ENCODE results near the gene HIC1.

The HIC1 gene

GRCh38 chr17:2090804-2091534 is 36.1 kb downstream of the HIC1 start:
- Histone ChIP-seq H3K18ac (ENCODE audit: low read depth in 1 of 2, low read length in 2 of 2) (peak overlapping the region in 1 of 2 experiments; percentile 34), H3K4me3 (ENCODE audit: insufficient read depth in 1 of 2, low read depth in 1 of 2, low read length in 2 of 2) (peak overlapping the region in 1 of 2 experiments; percentile 79), H2BK120ac (ENCODE audit: low read depth, low read length) (no peak overlapping the region), H3K23ac (ENCODE audit: low read length in 2 of 2) (no peak overlapping the region), H2BK5ac (ENCODE audit: low read depth, low read length, poor library complexity, severe bottlenecking) (no peak overlapping the region), H3K27ac (ENCODE audit: low read length, poor library complexity, severe bottlenecking) (peak overlapping the region; percentile 83), H4K8ac (ENCODE audit: low read length) (no peak overlapping the region), H3K4me2 (ENCODE audit: low read length, poor library complexity, severe bottlenecking) (no peak overlapping the region), H4K91ac (ENCODE audit: low read length) (no peak overlapping the region), H3K36me3 (ENCODE audit: control insufficient read depth in 1 of 2, insufficient read depth in 2 of 2, low read depth in 1 of 2, low read length in 2 of 2) (peaks cover 15 to 28% of the 10 kb centered on the region in 2 experiments), H3K9ac (ENCODE audit: low read length) (peak overlapping the region; percentile 91), H3K4me1 (ENCODE audit: control insufficient read depth, insufficient read depth, low read depth, low read length) (peaks cover 33% of the 10 kb centered on the region), H2AK5ac (ENCODE audit: low read length, severe bottlenecking) (peak overlapping the region; percentile 79), H2BK12ac (ENCODE audit: low read length in 2 of 2) (peak overlapping the region in 1 of 2 experiments; percentile 63), H2BK15ac (ENCODE audit: low read depth, poor library complexity, severe bottlenecking) (no peak overlapping the region), H3K79me1 (replicated peaks; ENCODE audit: low read length, poor library complexity, severe bottlenecking) (peaks cover 30% of the 10 kb centered on the region), H3K27me3 (ENCODE audit: control insufficient read depth in 1 of 2, insufficient read depth in 1 of 2, low read length in 2 of 2) (no peaks in the 10 kb centered on the region), H2AFZ (ENCODE audit: low read depth, low read length) (no peak overlapping the region), H3K4ac (ENCODE audit: low read depth in 1 of 2, low read length in 2 of 2) (peak overlapping the region; percentile 53 to 63), H3K14ac (ENCODE audit: low read length in 2 of 2) (no peak overlapping the region), H3K9me3 (ENCODE audit: control insufficient read depth, low read length) (no peaks in the 10 kb centered on the region)
- 0% methylated on average over 2 of the region's 2 CpGs for WGBS
- peak; percentile 97 for DNase-seq

- 96% methylated on average over 4 of the region's 4 CpGs for WGBS
- no peak overlapping the region for H3K4me2 ChIP-seq (ENCODE audit: low read length, poor library complexity, severe bottlenecking)
Observed at GRCh38 chr17:2092253-2092652, 37.4 kb downstream of the HIC1 start.

GRCh38 chr17:2093349-2093748 is 38.4 kb downstream of the HIC1 start:
- Histone ChIP-seq H3K23ac (ENCODE audit: low read length in 2 of 2) (no peak overlapping the region), H3K4ac (ENCODE audit: low read depth in 1 of 2, low read length in 2 of 2) (no peak overlapping the region), H3K79me1 (replicated peaks; ENCODE audit: low read length, poor library complexity, severe bottlenecking) (peaks cover 27% of the 10 kb centered on the region), H3K9me3 (ENCODE audit: control insufficient read depth, low read length) (no peaks in the 10 kb centered on the region), H3K4me3 (ENCODE audit: insufficient read depth in 1 of 2, low read depth in 1 of 2, low read length in 2 of 2) (no peak overlapping the region), H3K18ac (ENCODE audit: low read depth in 1 of 2, low read length in 2 of 2) (no peak overlapping the region), H3K4me2 (ENCODE audit: low read length, poor library complexity, severe bottlenecking) (no peak overlapping the region), H3K27me3 (ENCODE audit: control insufficient read depth in 1 of 2, insufficient read depth in 1 of 2, low read length in 2 of 2) (no peaks in the 10 kb centered on the region), H3K27ac (ENCODE audit: low read length, poor library complexity, severe bottlenecking) (no peak overlapping the region), H4K91ac (ENCODE audit: low read length) (no peak overlapping the region), H2BK12ac (ENCODE audit: low read length in 2 of 2) (no peak overlapping the region), H3K9ac (ENCODE audit: low read length) (no peak overlapping the region), H3K36me3 (ENCODE audit: control insufficient read depth in 1 of 2, insufficient read depth in 2 of 2, low read depth in 1 of 2, low read length in 2 of 2) (peaks cover 11 to 16% of the 10 kb centered on the region in 2 experiments), H2BK120ac (ENCODE audit: low read depth, low read length) (no peak overlapping the region), H2BK5ac (ENCODE audit: low read depth, low read length, poor library complexity, severe bottlenecking) (no peak overlapping the region), H3K4me1 (ENCODE audit: control insufficient read depth, insufficient read depth, low read depth, low read length) (peaks cover 18% of the 10 kb centered on the region), H4K8ac (ENCODE audit: low read length) (no peak overlapping the region), H2BK15ac (ENCODE audit: low read depth, poor library complexity, severe bottlenecking) (no peak overlapping the region), H3K14ac (ENCODE audit: low read length in 2 of 2) (no peak overlapping the region), H2AFZ (ENCODE audit: low read depth, low read length) (no peak overlapping the region), H2AK5ac (ENCODE audit: low read length, severe bottlenecking) (no peak overlapping the region)
- no peak for DNase-seq
- whole genome bisulfite sequencing: 85% methylated on average over 5 of the region's 5 CpGs

More at GRCh38 chr17:2092253-2092652, 37.4 kb downstream of the HIC1 start:
- H2AFZ ChIP-seq (ENCODE audit: low read depth, low read length): no peak overlapping the region
- no peak overlapping the region for H3K9ac ChIP-seq (ENCODE audit: low read length)
- no peak overlapping the region for H3K27ac ChIP-seq (ENCODE audit: low read length, poor library complexity, severe bottlenecking)
- H3K27me3 ChIP-seq (ENCODE audit: control insufficient read depth in 1 of 2, insufficient read depth in 1 of 2, low read length in 2 of 2): no peaks in the 10 kb centered on the region
- H3K9me3 ChIP-seq (ENCODE audit: control insufficient read depth, low read length): no peaks in the 10 kb centered on the region
- no peak overlapping the region for H2BK120ac ChIP-seq (ENCODE audit: low read depth, low read length)
- H3K4me3 ChIP-seq (ENCODE audit: insufficient read depth in 1 of 2, low read depth in 1 of 2, low read length in 2 of 2): no peak overlapping the region
- H2BK5ac ChIP-seq (ENCODE audit: low read depth, low read length, poor library complexity, severe bottlenecking): no peak overlapping the region
- H3K23ac ChIP-seq (ENCODE audit: low read length in 2 of 2): peak overlapping the region in 1 of 2 experiments; percentile 46
- H2BK12ac ChIP-seq (ENCODE audit: low read length in 2 of 2): peak overlapping the region; percentile 42 to 68
- H3K4ac ChIP-seq (ENCODE audit: low read depth in 1 of 2, low read length in 2 of 2): peak overlapping the region; percentile 5 to 62
- DNase-seq: no peak
- no peak overlapping the region for H3K14ac ChIP-seq (ENCODE audit: low read length in 2 of 2)
- peaks cover 31% of the 10 kb centered on the region for H3K79me1 ChIP-seq (replicated peaks; ENCODE audit: low read length, poor library complexity, severe bottlenecking)
- H3K4me1 ChIP-seq (ENCODE audit: control insufficient read depth, insufficient read depth, low read depth, low read length): peaks cover 29% of the 10 kb centered on the region
- H3K18ac ChIP-seq (ENCODE audit: low read depth in 1 of 2, low read length in 2 of 2): peak overlapping the region; percentile 8 to 80
- H3K36me3 ChIP-seq (ENCODE audit: control insufficient read depth in 1 of 2, insufficient read depth in 2 of 2, low read depth in 1 of 2, low read length in 2 of 2): peaks cover 11 to 17% of the 10 kb centered on the region in 2 experiments
- H2AK5ac ChIP-seq (ENCODE audit: low read length, severe bottlenecking): peak overlapping the region; percentile 84
- H4K8ac ChIP-seq (ENCODE audit: low read length): peak overlapping the region; percentile 35
- peak overlapping the region; percentile 70 for H2BK15ac ChIP-seq (ENCODE audit: low read depth, poor library complexity, severe bottlenecking)
- H4K91ac ChIP-seq (ENCODE audit: low read length): peak overlapping the region; percentile 9

GRCh38 chr17:2094891-2095535 is 40.1 kb downstream of the HIC1 start:
- no peaks in the 10 kb centered on the region for H3K9me3 ChIP-seq (ENCODE audit: control insufficient read depth, low read length)
- H3K4ac ChIP-seq (ENCODE audit: low read depth in 1 of 2, low read length in 2 of 2): peak overlapping the region in 1 of 2 experiments; percentile 56
- H3K4me1 ChIP-seq (ENCODE audit: control insufficient read depth, insufficient read depth, low read depth, low read length): peaks cover 12% of the 10 kb centered on the region
- peak overlapping the region; percentile 62 to 68 for H2BK12ac ChIP-seq (ENCODE audit: low read length in 2 of 2)
- H2AFZ ChIP-seq (ENCODE audit: low read depth, low read length): no peak overlapping the region
- peak overlapping the region; percentile 60 for H2AK5ac ChIP-seq (ENCODE audit: low read length, severe bottlenecking)
- WGBS: 81% methylated on average over 12 of the region's 12 CpGs
- no peak overlapping the region for H3K23ac ChIP-seq (ENCODE audit: low read length in 2 of 2)
- H3K27ac ChIP-seq (ENCODE audit: low read length, poor library complexity, severe bottlenecking): peak overlapping the region; percentile 10
- H2BK5ac ChIP-seq (ENCODE audit: low read depth, low read length, poor library complexity, severe bottlenecking): no peak overlapping the region
- peak overlapping the region; percentile 58 for H2BK15ac ChIP-seq (ENCODE audit: low read depth, poor library complexity, severe bottlenecking)
- peak overlapping the region; percentile 58 for H2BK120ac ChIP-seq (ENCODE audit: low read depth, low read length)
- H3K14ac ChIP-seq (ENCODE audit: low read length in 2 of 2): peak overlapping the region in 1 of 2 experiments; percentile 75
- H3K9ac ChIP-seq (ENCODE audit: low read length): peak overlapping the region; percentile 28
- peaks cover 14 to 16% of the 10 kb centered on the region in 2 experiments for H3K36me3 ChIP-seq (ENCODE audit: control insufficient read depth in 1 of 2, insufficient read depth in 2 of 2, low read depth in 1 of 2, low read length in 2 of 2)
- H4K91ac ChIP-seq (ENCODE audit: low read length): peak overlapping the region; percentile 45
- no peak overlapping the region for H3K4me2 ChIP-seq (ENCODE audit: low read length, poor library complexity, severe bottlenecking)
- DNase-seq: peak; percentile 79
- peak overlapping the region; percentile 74 to 94 for H3K18ac ChIP-seq (ENCODE audit: low read depth in 1 of 2, low read length in 2 of 2)
- peaks cover 36% of the 10 kb centered on the region for H3K79me1 ChIP-seq (replicated peaks; ENCODE audit: low read length, poor library complexity, severe bottlenecking)
- H4K8ac ChIP-seq (ENCODE audit: low read length): peak overlapping the region; percentile 38
- no peak overlapping the region for H3K4me3 ChIP-seq (ENCODE audit: insufficient read depth in 1 of 2, low read depth in 1 of 2, low read length in 2 of 2)
- no peaks in the 10 kb centered on the region for H3K27me3 ChIP-seq (ENCODE audit: control insufficient read depth in 1 of 2, insufficient read depth in 1 of 2, low read length in 2 of 2)

Data from mesenchymal stem cell (in vitro differentiated cells and primary cell).